SHP77 treated with DMSO at 0.1 percent for 48 hours (cell line): ENCODE measurements around the gene AUNIP.
A peak's percentile ranks its signal among the peaks of the same experiment; 100 is the strongest.

Source experiments
- DNase-seq: peaks from one replicate; lab custom pipeline; 2025; lab: John Stamatoyannopoulos, UW

AUNIP gene

GRCh38 chr1:25809283-25809926 is 49.9 kb downstream of the AUNIP start:
- DNase-seq, result no peak

GRCh38 chr1:25808481-25809244 is 50.6 kb downstream of the AUNIP start:
- no peak for DNase-seq

- DNase-seq, result no peak
Observed at GRCh38 chr1:25807480-25808390, 51.5 kb downstream of the AUNIP start.

GRCh38 chr1:25806418-25806817 is 52.8 kb downstream of the AUNIP start:
- DNase-seq, result no peak

GRCh38 chr1:25805863-25806225 is 53.4 kb downstream of the AUNIP start:
- no peak for DNase-seq

GRCh38 chr1:25804964-25805862 is 54.0 kb downstream of the AUNIP start:
- DNase-seq, result no peak

GRCh38 chr1:25804244-25804963 is 54.9 kb downstream of the AUNIP start:
- DNase-seq, result no peak

GRCh38 chr1:25803368-25803767 is 55.9 kb downstream of the AUNIP start:
- no peak for DNase-seq

GRCh38 chr1:25802915-25803314 is 56.3 kb downstream of the AUNIP start:
- no peak for DNase-seq

- DNase-seq, result no peak
Observed at GRCh38 chr1:25800703-25801377, 58.4 kb downstream of the AUNIP start.

GRCh38 chr1:25799935-25800702 is 59.1 kb downstream of the AUNIP start, which contains the start of gene SELENON:
Gene SELENON (plus strand): TSS chr1:25800193. CDS start chr1:25800231, 38 bp downstream.
- peak; percentile 23 for DNase-seq

GRCh38 chr1:25799352-25799934 is 59.8 kb downstream of the AUNIP start:
- no peak for DNase-seq

GRCh38 chr1:25798666-25799351 is 60.4 kb downstream of the AUNIP start:
- no peak for DNase-seq

GRCh38 chr1:25797939-25798338 is 61.3 kb downstream of the AUNIP start:
- no peak for DNase-seq

- DNase-seq, result peak; percentile 68
Observed at GRCh38 chr1:25796811-25797458, 62.3 kb downstream of the AUNIP start.

GRCh38 chr1:25795946-25796810 is 63.1 kb downstream of the AUNIP start:
- no peak for DNase-seq

- no peak for DNase-seq
Observed at GRCh38 chr1:25795211-25795610, 64.0 kb downstream of the AUNIP start.
